Measurements from ENCODE around the gene SLC35A3. TPM values are rescaled to one million over a fixed set of nuclear protein-coding genes. Genes with fewer than 3 reads are reported as not detected.

Gene SLC35A3
- total and polyA plus RNA-seq, 9 of the 15 experiments (the other 6 are each of a cell fraction or from before 2014, with no cell fraction given): 3.5 to 21.7 (median 13.2) TPM

GRCh38 chr1:99969729-99970621 is at the start of gene SLC35A3 (continued):
- TF ChIP-seq, protein P1, sequence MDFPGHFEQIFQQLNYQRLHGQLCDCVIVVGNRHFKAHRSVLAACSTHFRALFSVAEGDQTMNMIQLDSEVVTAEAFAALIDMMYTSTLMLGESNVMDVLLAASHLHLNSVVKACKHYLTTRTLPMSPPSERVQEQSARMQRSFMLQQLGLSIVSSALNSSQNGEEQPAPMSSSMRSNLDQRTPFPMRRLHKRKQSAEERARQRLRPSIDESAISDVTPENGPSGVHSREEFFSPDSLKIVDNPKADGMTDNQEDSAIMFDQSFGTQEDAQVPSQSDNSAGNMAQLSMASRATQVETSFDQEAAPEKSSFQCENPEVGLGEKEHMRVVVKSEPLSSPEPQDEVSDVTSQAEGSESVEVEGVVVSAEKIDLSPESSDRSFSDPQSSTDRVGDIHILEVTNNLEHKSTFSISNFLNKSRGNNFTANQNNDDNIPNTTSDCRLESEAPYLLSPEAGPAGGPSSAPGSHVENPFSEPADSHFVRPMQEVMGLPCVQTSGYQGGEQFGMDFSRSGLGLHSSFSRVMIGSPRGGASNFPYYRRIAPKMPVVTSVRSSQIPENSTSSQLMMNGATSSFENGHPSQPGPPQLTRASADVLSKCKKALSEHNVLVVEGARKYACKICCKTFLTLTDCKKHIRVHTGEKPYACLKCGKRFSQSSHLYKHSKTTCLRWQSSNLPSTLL (IDR thresholded peaks at IDR 0.05): no peak
- TF ChIP-seq RBBP5 (IDR thresholded peaks at IDR 0.05; ENCODE audit: borderline replicate concordance, insufficient read depth, low read length, poor library complexity, severe bottlenecking) (peak; percentile 100), DNMT1 (IDR thresholded peaks at IDR 0.05) (no peak), ARID3B (CRISPR knock-in tag; IDR thresholded peaks at IDR 0.05; ENCODE audit: borderline replicate concordance) (no peak), ETV1 (tag; conservative IDR thresholded peaks at IDR 0.05; ENCODE audit: low read depth) (0 out of 2 replicates have a peak, but pooled peaks have one; percentile 8), THRAP3 (IDR thresholded peaks at IDR 0.05; ENCODE audit: borderline replicate concordance) (no peak), SRSF1 (IDR thresholded peaks at IDR 0.05; ENCODE audit: low read depth, low read length) (no peak), SMARCA4 (IDR thresholded peaks at IDR 0.05) (no peak), ZNF324 (CRISPR knock-in tag; IDR thresholded peaks at IDR 0.05) (no peak), ZBTB8A (IDR thresholded peaks at IDR 0.05; ENCODE audit: partially characterized antibody) (no peak), RBM25 (IDR thresholded peaks at IDR 0.05; ENCODE audit: low read depth, low read length, severe bottlenecking) (no peak), ZNF589 (CRISPR knock-in tag; IDR thresholded peaks at IDR 0.05; ENCODE audit: low read depth) (no peak)
- TF ChIP-seq, protein P2, sequence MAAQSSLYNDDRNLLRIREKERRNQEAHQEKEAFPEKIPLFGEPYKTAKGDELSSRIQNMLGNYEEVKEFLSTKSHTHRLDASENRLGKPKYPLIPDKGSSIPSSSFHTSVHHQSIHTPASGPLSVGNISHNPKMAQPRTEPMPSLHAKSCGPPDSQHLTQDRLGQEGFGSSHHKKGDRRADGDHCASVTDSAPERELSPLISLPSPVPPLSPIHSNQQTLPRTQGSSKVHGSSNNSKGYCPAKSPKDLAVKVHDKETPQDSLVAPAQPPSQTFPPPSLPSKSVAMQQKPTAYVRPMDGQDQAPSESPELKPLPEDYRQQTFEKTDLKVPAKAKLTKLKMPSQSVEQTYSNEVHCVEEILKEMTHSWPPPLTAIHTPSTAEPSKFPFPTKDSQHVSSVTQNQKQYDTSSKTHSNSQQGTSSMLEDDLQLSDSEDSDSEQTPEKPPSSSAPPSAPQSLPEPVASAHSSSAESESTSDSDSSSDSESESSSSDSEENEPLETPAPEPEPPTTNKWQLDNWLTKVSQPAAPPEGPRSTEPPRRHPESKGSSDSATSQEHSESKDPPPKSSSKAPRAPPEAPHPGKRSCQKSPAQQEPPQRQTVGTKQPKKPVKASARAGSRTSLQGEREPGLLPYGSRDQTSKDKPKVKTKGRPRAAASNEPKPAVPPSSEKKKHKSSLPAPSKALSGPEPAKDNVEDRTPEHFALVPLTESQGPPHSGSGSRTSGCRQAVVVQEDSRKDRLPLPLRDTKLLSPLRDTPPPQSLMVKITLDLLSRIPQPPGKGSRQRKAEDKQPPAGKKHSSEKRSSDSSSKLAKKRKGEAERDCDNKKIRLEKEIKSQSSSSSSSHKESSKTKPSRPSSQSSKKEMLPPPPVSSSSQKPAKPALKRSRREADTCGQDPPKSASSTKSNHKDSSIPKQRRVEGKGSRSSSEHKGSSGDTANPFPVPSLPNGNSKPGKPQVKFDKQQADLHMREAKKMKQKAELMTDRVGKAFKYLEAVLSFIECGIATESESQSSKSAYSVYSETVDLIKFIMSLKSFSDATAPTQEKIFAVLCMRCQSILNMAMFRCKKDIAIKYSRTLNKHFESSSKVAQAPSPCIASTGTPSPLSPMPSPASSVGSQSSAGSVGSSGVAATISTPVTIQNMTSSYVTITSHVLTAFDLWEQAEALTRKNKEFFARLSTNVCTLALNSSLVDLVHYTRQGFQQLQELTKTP (IDR thresholded peaks at IDR 0.05; ENCODE audit: low read depth in 1 of 2, partially characterized antibody in 2 of 2): peak in 1 of 2 experiments; percentile 34
- TF ChIP-seq, protein P3, sequence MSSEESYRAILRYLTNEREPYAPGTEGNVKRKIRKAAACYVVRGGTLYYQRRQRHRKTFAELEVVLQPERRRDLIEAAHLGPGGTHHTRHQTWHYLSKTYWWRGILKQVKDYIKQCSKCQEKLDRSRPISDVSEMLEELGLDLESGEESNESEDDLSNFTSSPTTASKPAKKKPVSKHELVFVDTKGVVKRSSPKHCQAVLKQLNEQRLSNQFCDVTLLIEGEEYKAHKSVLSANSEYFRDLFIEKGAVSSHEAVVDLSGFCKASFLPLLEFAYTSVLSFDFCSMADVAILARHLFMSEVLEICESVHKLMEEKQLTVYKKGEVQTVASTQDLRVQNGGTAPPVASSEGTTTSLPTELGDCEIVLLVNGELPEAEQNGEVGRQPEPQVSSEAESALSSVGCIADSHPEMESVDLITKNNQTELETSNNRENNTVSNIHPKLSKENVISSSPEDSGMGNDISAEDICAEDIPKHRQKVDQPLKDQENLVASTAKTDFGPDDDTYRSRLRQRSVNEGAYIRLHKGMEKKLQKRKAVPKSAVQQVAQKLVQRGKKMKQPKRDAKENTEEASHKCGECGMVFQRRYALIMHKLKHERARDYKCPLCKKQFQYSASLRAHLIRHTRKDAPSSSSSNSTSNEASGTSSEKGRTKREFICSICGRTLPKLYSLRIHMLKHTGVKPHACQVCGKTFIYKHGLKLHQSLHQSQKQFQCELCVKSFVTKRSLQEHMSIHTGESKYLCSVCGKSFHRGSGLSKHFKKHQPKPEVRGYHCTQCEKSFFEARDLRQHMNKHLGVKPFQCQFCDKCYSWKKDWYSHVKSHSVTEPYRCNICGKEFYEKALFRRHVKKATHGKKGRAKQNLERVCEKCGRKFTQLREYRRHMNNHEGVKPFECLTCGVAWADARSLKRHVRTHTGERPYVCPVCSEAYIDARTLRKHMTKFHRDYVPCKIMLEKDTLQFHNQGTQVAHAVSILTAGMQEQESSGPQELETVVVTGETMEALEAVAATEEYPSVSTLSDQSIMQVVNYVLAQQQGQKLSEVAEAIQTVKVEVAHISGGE (CRISPR knock-in tag; IDR thresholded peaks at IDR 0.05): peak; percentile 96 to 100 (median 97)
